ENCODE data around the gene FOXD2. TPM values are rescaled to one million over a fixed set of nuclear protein-coding genes. Genes with fewer than 3 reads are reported as not detected.

FOXD2 gene
- total and polyA plus RNA-seq, 7 experiments from 2014 or later = 0.05 to 0.59 (median 0.22) TPM

DNA sequence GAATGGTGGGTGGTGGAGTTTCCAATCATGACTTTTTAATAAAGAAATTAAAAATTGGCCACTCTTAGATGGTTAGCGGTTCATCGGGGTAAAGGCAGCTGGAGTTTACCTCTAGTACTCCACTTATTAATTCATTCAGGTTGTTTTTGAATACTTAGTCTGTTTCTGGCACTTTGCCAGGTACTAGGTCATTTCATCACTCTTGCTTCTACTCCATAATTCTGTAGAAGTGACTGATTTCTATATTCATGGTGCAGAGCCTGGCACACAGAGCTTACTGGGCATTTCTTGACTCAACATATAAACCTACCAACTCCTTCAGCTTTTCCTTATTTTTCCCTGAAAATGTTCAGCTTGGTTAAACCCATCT, 31.5 kb downstream of the FOXD2 start:
- H3K4me1 Mint-ChIP-seq = no peaks in the 10 kb centered on the region
- H3K36me3 Mint-ChIP-seq = no peaks in the 10 kb centered on the region
- DNase-seq (no peak), ATAC-seq (no peak)
- no peak overlapping the region for H3K27ac Mint-ChIP-seq
- H3K4me3 Mint-ChIP-seq = no peak overlapping the region
- H3K27me3 Mint-ChIP-seq = peaks cover 6 to 31% (median 25%) of the 10 kb centered on the region in 5 donors
- no peak overlapping the region for H3K4me3 ChIP-seq (ENCODE audit: low read length)
- CTCF ChIA-PET = no interaction called here
- no peaks in the 10 kb centered on the region for H3K9me3 ChIP-seq (ENCODE audit: control insufficient read depth in 2 of 3, low read length in 3 of 3)
- intact Hi-C loops (cut with micrococcal nuclease) = no loop called here
- no peak overlapping the region for H3K27ac ChIP-seq (ENCODE audit: low read depth, low read length)
- no peaks in the 10 kb centered on the region for H3K36me3 ChIP-seq (ENCODE audit: control insufficient read depth in 2 of 3, insufficient read depth in 3 of 3, low read length in 3 of 3)
- H3K9me3 Mint-ChIP-seq = peaks cover 0 to 4% (median 0%) of the 10 kb centered on the region in 11 donors
- no peaks in the 10 kb centered on the region for H3K27me3 ChIP-seq (ENCODE audit: control insufficient read depth in 2 of 2, insufficient read depth in 2 of 2, low read length in 2 of 2)
- POLR2A ChIA-PET = no interaction called here
- no peaks in the 10 kb centered on the region for H3K4me1 ChIP-seq (ENCODE audit: control insufficient read depth in 2 of 2, insufficient read depth in 2 of 2, low read length in 2 of 2)

DNA sequence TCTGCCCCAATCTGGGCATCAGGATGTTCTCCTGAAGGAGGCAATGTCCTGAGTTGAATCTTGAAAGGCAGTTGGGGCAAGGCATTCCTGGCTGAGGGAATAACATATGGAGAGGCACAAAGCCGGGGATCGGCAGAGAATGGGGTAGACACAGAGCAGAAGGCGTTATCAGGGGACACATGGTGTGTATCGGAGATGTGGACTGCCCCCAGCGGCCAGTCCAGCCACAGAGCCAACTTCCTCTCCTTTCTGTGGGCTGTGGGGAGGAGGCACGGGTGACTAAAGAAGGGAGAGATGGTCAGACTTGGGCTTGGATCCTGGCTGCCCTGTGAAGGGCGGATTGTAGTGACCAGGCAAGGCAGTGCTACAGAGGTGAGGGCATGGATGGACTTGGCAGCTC, 32.1 kb downstream of the FOXD2 start:
- ATAC-seq (no peak), DNase-seq (no peak)
- intact Hi-C loops (cut with micrococcal nuclease) = no loop called here
- H3K36me3 ChIP-seq (ENCODE audit: control insufficient read depth in 2 of 3, insufficient read depth in 3 of 3, low read length in 3 of 3) = no peaks in the 10 kb centered on the region
- H3K27me3 Mint-ChIP-seq = peaks cover 6 to 32% (median 27%) of the 10 kb centered on the region in 5 donors
- no peaks in the 10 kb centered on the region for H3K4me1 Mint-ChIP-seq
- H3K9me3 ChIP-seq (ENCODE audit: control insufficient read depth in 2 of 3, low read length in 3 of 3) = no peaks in the 10 kb centered on the region
- no peaks in the 10 kb centered on the region for H3K36me3 Mint-ChIP-seq
- H3K27ac Mint-ChIP-seq = no peak overlapping the region
- ChIA-PET POLR2A (no interaction called here), CTCF (no interaction called here)
- H3K27me3 ChIP-seq (ENCODE audit: control insufficient read depth in 2 of 2, insufficient read depth in 2 of 2, low read length in 2 of 2) = no peaks in the 10 kb centered on the region
- no peak overlapping the region for H3K4me3 Mint-ChIP-seq
- no peak overlapping the region for H3K4me3 ChIP-seq (ENCODE audit: low read length)
- peaks cover 0 to 4% (median 0%) of the 10 kb centered on the region in 11 donors for H3K9me3 Mint-ChIP-seq
- no peaks in the 10 kb centered on the region for H3K4me1 ChIP-seq (ENCODE audit: control insufficient read depth in 2 of 2, insufficient read depth in 2 of 2, low read length in 2 of 2)
- H3K27ac ChIP-seq (ENCODE audit: low read depth, low read length) = no peak overlapping the region

DNA sequence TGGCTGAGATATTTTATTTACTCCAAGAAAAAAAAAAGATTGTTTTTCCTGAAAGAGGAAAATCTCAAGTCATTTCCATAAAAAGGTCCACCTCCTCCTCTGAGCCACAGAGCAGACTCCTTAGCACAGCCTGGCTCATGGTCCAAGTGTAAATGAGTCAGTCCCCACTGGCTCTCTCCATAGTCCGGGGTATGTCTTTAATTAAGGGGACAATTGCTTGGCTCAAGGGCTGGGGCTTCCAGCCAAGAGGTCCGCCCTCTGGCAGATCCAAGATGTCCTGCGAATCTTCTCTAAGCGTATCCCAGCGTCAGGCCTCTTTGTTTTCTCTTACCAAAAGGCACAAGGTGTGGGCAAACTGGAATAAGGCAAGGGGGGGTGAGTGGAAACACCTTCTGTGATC, 33.3 kb downstream of the FOXD2 start:
- CTCF ChIA-PET = no interaction called here
- Mint-ChIP-seq H3K36me3 (no peaks in the 10 kb centered on the region), H3K27me3 (peaks cover 9 to 35% (median 31%) of the 10 kb centered on the region in 5 donors)

DNA sequence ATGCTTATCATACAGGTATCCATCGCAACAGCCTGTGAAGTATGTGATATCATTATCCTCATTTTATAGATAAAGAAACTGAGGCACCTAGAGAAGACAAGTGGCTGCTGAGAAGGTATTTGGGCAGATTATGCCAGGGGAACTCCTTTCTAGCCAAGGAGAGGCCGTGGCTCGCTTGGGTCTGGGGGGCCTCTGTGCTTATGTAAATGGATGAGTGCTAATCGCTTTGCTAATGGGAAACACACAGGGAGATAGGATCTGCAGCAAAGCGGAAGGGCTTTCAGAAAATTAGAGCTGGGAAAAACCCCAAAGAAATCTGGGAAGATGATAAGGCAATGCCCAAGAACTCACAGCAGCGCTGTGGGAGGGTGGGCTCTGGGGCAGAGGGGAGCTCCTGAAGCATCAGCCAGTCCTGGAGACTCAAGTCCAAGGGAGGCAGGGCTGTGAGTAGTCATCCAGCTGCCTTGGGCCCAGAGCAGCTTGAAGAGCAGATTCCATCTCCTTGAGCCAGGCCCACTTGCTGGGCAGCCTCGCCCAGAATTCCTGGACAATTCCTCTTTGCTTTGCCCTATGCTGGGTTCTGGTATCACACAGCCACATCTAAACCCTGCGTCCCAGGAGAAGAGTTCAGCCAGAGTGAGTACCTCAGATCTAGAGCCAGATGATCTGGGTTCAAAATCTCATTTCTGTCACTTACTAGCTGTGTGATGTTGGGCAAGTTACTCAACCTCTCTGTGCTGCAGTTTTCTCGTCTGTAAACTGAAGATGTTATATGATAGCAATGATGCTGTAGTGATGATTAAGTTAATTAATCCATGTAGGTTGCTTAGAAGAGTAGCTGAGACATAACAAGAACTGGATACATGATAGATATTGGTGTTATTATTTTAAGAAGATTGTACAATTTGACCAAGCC, 36.7 kb downstream of the FOXD2 start:
- no peaks in the 10 kb centered on the region for H3K9me3 ChIP-seq (ENCODE audit: control insufficient read depth in 2 of 3, low read length in 3 of 3)
- no peak overlapping the region for H3K4me3 ChIP-seq (ENCODE audit: low read length)
- Mint-ChIP-seq H3K4me3 (no peak overlapping the region), H3K9me3 (peaks cover 0 to 4% (median 0%) of the 10 kb centered on the region in 11 donors), H3K27ac (no peak overlapping the region), H3K4me1 (no peaks in the 10 kb centered on the region), H3K27me3 (peaks cover 6 to 37% (median 28%) of the 10 kb centered on the region in 5 donors), H3K36me3 (no peaks in the 10 kb centered on the region)
- H3K27ac ChIP-seq (ENCODE audit: low read depth, low read length) = no peak overlapping the region
- no peaks in the 10 kb centered on the region for H3K36me3 ChIP-seq (ENCODE audit: control insufficient read depth in 2 of 3, insufficient read depth in 3 of 3, low read length in 3 of 3)
- CTCF ChIA-PET = no interaction called here
- POLR2A ChIA-PET = no interaction called here
- ATAC-seq (no peak), DNase-seq (peak in 1 of 9 donors; percentile 1)
- no peaks in the 10 kb centered on the region for H3K27me3 ChIP-seq (ENCODE audit: control insufficient read depth in 2 of 2, insufficient read depth in 2 of 2, low read length in 2 of 2)
- no peaks in the 10 kb centered on the region for H3K4me1 ChIP-seq (ENCODE audit: control insufficient read depth in 2 of 2, insufficient read depth in 2 of 2, low read length in 2 of 2)
- intact Hi-C loops (cut with micrococcal nuclease) = no loop called here

More for the DNA sequence above, 33.3 kb downstream of the FOXD2 start:
- no peaks in the 10 kb centered on the region for H3K9me3 ChIP-seq (ENCODE audit: control insufficient read depth in 2 of 3, low read length in 3 of 3)
- ATAC-seq = no peak
- H3K36me3 ChIP-seq (ENCODE audit: control insufficient read depth in 2 of 3, insufficient read depth in 3 of 3, low read length in 3 of 3) = no peaks in the 10 kb centered on the region
- H3K4me1 ChIP-seq (ENCODE audit: control insufficient read depth in 2 of 2, insufficient read depth in 2 of 2, low read length in 2 of 2) = no peaks in the 10 kb centered on the region
- H3K27ac ChIP-seq (ENCODE audit: low read depth, low read length) = no peak overlapping the region
- H3K27me3 ChIP-seq (ENCODE audit: control insufficient read depth in 2 of 2, insufficient read depth in 2 of 2, low read length in 2 of 2) = no peaks in the 10 kb centered on the region
- intact Hi-C loops (cut with micrococcal nuclease) = no loop called here
- no peak overlapping the region for H3K4me3 ChIP-seq (ENCODE audit: low read length)
- POLR2A ChIA-PET = no interaction called here
- Mint-ChIP-seq H3K27ac (no peak overlapping the region), H3K4me1 (no peaks in the 10 kb centered on the region), H3K4me3 (no peak overlapping the region), H3K9me3 (peaks cover 0 to 4% (median 0%) of the 10 kb centered on the region in 11 donors)
- DNase-seq = no peak

DNA sequence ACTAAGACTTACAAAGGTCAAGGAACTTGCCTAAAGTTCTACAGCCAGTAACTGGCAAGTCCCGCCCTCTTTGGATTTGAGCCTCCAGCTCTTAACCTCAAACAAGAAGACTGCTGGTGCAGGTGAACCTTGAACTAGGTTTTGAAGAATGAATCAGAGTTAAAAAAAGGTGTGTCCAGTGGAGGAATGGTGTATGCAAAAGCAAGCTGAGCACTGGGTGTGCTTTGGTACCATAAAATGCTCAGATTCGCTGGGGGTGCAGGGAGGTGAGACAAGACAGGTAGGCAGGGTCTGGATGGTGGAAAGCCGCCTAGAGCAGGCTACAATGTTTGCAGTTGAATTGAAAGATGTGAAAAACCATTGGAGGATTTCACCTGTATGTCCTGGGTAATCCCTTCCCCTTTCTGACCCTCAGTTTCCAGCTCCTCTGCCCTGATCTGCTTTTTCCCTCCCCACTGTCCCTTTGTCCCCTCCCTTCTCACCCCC, 39.8 kb downstream of the FOXD2 start:
- H3K4me3 Mint-ChIP-seq = no peak overlapping the region
- H3K27me3 Mint-ChIP-seq = peaks cover 7 to 32% (median 15%) of the 10 kb centered on the region in 5 donors
- intact Hi-C loops (cut with micrococcal nuclease) = no loop called here
- ChIA-PET CTCF (no interaction called here), POLR2A (no interaction called here)
- no peak overlapping the region for H3K27ac ChIP-seq (ENCODE audit: low read depth, low read length)
- H3K4me3 ChIP-seq (ENCODE audit: low read length) = no peak overlapping the region
- peaks cover 0 to 3% (median 0%) of the 10 kb centered on the region in 11 donors for H3K9me3 Mint-ChIP-seq
- H3K4me1 Mint-ChIP-seq = no peaks in the 10 kb centered on the region
- H3K27ac Mint-ChIP-seq = no peak overlapping the region
- no peaks in the 10 kb centered on the region for H3K4me1 ChIP-seq (ENCODE audit: control insufficient read depth in 2 of 2, insufficient read depth in 2 of 2, low read length in 2 of 2)
- no peaks in the 10 kb centered on the region for H3K36me3 Mint-ChIP-seq
- H3K36me3 ChIP-seq (ENCODE audit: control insufficient read depth in 2 of 3, insufficient read depth in 3 of 3, low read length in 3 of 3) = no peaks in the 10 kb centered on the region
- DNase-seq (no peak), ATAC-seq (no peak)
- H3K9me3 ChIP-seq (ENCODE audit: control insufficient read depth in 2 of 3, low read length in 3 of 3) = no peaks in the 10 kb centered on the region
- no peaks in the 10 kb centered on the region for H3K27me3 ChIP-seq (ENCODE audit: control insufficient read depth in 2 of 2, insufficient read depth in 2 of 2, low read length in 2 of 2)

DNA sequence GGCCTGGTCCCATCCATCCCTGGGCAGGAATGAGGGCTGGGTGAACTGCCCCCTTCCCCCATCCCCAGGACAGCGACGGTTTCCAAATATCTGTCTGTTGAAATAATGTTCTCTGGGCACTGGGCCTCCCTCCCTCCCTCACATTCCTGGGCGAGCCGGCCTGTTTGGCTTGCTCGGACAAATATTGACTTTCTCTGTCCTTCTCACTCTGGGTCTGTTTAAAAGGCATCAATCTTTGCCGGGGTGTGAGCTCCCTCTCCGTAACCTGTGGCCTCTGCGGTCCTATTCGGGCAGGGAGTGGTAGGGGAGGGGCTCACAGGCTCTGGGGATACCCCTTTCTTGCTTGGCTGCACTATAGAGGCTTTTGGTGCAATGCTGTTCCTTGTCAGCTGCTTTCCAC, 40.2 kb downstream of the FOXD2 start:
- no peak overlapping the region for H3K27ac ChIP-seq (ENCODE audit: low read depth, low read length)
- ChIA-PET CTCF (no interaction called here), POLR2A (no interaction called here)
- no peak for DNase-seq
- no peaks in the 10 kb centered on the region for H3K9me3 ChIP-seq (ENCODE audit: control insufficient read depth in 2 of 3, low read length in 3 of 3)
- Mint-ChIP-seq H3K27ac (no peak overlapping the region), H3K36me3 (no peaks in the 10 kb centered on the region), H3K4me1 (no peaks in the 10 kb centered on the region), H3K4me3 (no peak overlapping the region), H3K27me3 (peaks cover 7 to 33% (median 15%) of the 10 kb centered on the region in 5 donors), H3K9me3 (peaks cover 0 to 3% (median 0%) of the 10 kb centered on the region in 11 donors)
- H3K4me1 ChIP-seq (ENCODE audit: control insufficient read depth in 2 of 2, insufficient read depth in 2 of 2, low read length in 2 of 2) = no peaks in the 10 kb centered on the region
- no peak overlapping the region for H3K4me3 ChIP-seq (ENCODE audit: low read length)
- ATAC-seq = no peak
- intact Hi-C loops (cut with micrococcal nuclease) = no loop called here
- H3K27me3 ChIP-seq (ENCODE audit: control insufficient read depth in 2 of 2, insufficient read depth in 2 of 2, low read length in 2 of 2) = no peaks in the 10 kb centered on the region
- H3K36me3 ChIP-seq (ENCODE audit: control insufficient read depth in 2 of 3, insufficient read depth in 3 of 3, low read length in 3 of 3) = no peaks in the 10 kb centered on the region

DNA sequence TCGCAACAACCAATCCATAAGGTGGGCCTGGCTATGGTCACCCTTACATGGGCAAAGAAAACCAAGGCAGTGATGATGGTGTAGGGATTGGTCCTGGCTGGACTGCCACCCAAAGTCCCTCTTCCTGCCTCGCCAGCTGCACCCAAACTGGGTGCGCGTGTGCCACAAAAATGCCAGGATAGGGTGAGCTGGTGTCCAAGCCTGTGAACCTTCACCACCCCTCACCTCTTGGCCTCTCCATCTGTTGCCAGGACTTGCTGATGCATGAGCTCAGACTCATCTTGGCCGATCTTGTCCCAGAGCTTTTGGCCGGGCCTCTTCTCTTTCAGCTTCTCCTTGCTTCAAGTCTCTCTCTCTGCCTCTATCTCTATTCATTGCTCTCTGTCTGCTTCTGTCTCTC, 41.8 kb downstream of the FOXD2 start:
- H3K27me3 ChIP-seq (ENCODE audit: control insufficient read depth in 2 of 2, insufficient read depth in 2 of 2, low read length in 2 of 2) = no peaks in the 10 kb centered on the region
- H3K9me3 Mint-ChIP-seq = peaks cover 0 to 3% (median 0%) of the 10 kb centered on the region in 11 donors
- H3K4me3 Mint-ChIP-seq = no peak overlapping the region
- H3K4me1 ChIP-seq (ENCODE audit: control insufficient read depth in 2 of 2, insufficient read depth in 2 of 2, low read length in 2 of 2) = no peaks in the 10 kb centered on the region
- DNase-seq = no peak
- no peaks in the 10 kb centered on the region for H3K36me3 Mint-ChIP-seq
- no peak overlapping the region for H3K4me3 ChIP-seq (ENCODE audit: low read length)
- H3K27me3 Mint-ChIP-seq = peaks cover 4 to 26% (median 10%) of the 10 kb centered on the region in 5 donors
- no peak for ATAC-seq
- CTCF ChIA-PET = no interaction called here
- H3K9me3 ChIP-seq (ENCODE audit: control insufficient read depth in 2 of 3, low read length in 3 of 3) = no peaks in the 10 kb centered on the region
- H3K27ac ChIP-seq (ENCODE audit: low read depth, low read length) = no peak overlapping the region
- intact Hi-C loops (cut with micrococcal nuclease) = no loop called here
- no peaks in the 10 kb centered on the region for H3K4me1 Mint-ChIP-seq
- H3K27ac Mint-ChIP-seq = no peak overlapping the region
- no peaks in the 10 kb centered on the region for H3K36me3 ChIP-seq (ENCODE audit: control insufficient read depth in 2 of 3, insufficient read depth in 3 of 3, low read length in 3 of 3)
- POLR2A ChIA-PET = no interaction called here
